ENCODE data around the gene FBXO34.

GRCh38 chr14:55381561-55381960 lies 110.3 kb downstream of the FBXO34 start:
- no peak for TF ChIP-seq POLR2A (IDR thresholded peaks at IDR 0.05)
- no peak for TF ChIP-seq EP300 (IDR thresholded peaks at IDR 0.05)
- no peak for TF ChIP-seq CTCF (IDR thresholded peaks at IDR 0.05)
